Suprapubic skin (tissue), 4 donors: ENCODE results near the gene MTMR11. TPM values are rescaled to one million over a fixed set of nuclear protein-coding genes. Genes with fewer than 3 reads are reported as not detected.
"Not testable (repeated sequence)": the region's sequence is repeated elsewhere in the genome, so short reads cannot be mapped to it uniquely, and the experiment has no call there.

Experiments used
- DNase-seq, 2 donors: peaks; one replicate each; pipeline ENCODE4 v3.0.0-alpha.2; 2019; ENCODE audit warnings: low spot score in 2 of 2
- H3K27ac ChIP-seq: fragments of 200-600 bp; sonication (generic); one replicate; pipeline ENCODE4 v1.5.1; 2019
- H3K27me3 ChIP-seq: fragments of 200-600 bp; sonication (generic); one replicate; pipeline ENCODE4 v1.5.1; 2019
- H3K36me3 ChIP-seq: fragments of 200-600 bp; sonication (generic); one replicate; pipeline ENCODE4 v1.5.1; 2019
- H3K4me1 ChIP-seq: fragments of 200-600 bp; sonication (generic); one replicate; pipeline ENCODE4 v1.5.1; 2019
- H3K4me3 ChIP-seq: fragments of 200-600 bp; sonication (generic); one replicate; pipeline ENCODE4 v1.5.1; 2019; ENCODE audit warnings: mild to moderate bottlenecking
- H3K9me3 ChIP-seq: fragments of 200-600 bp; sonication (generic); one replicate; pipeline ENCODE4 v1.5.1; 2019
- CTCF ChIP-seq, 2 donors: fragments of 200-600 bp in 1 of 2; fragments of 450-650 bp in 1 of 2; sonication (generic) in 1 of 2; IDR thresholded peaks; one replicate each; pipeline ENCODE4 v1.5.1; 2016 to 2019; ENCODE audit warnings: antibody characterized with exemption in 2 of 2, mild to moderate bottlenecking in 1 of 2, moderate library complexity in 1 of 2
- EP300 ChIP-seq: sonication (generic); formaldehyde crosslinking; IDR thresholded peaks from one replicate; pipeline ENCODE4 v1.6.1; 2017; ENCODE audit warnings: antibody characterized with exemption
- POLR2A ChIP-seq, 2 donors: fragments of 450-650 bp; IDR thresholded peaks; one replicate each; pipeline ENCODE4 v1.6.1; 2017; ENCODE audit warnings: antibody characterized with exemption in 2 of 2, mild to moderate bottlenecking in 2 of 2, moderate library complexity in 2 of 2
- POLR2AphosphoS5 ChIP-seq, 3 donors: sonication (generic); formaldehyde crosslinking; IDR thresholded peaks; one replicate each; pipeline ENCODE4 v1.6.1; 2017; ENCODE audit warnings: antibody characterized with exemption in 3 of 3
- WGBS: methylation state at CpG from one replicate; pipeline ENCODE4 v1.1.5; 2018; 5-methylcytosine and 5-hydroxymethylcytosine counted together
- total RNA-seq, 4 donors: library from RNA; depleted of rRNA; stranded (reverse); fragments of >200 nt; gene quantifications; one replicate each; pipeline ENCODE4 v1.1.0, GENCODE V29; 2016

MTMR11 gene
- total RNA-seq, 4 donors from 2014 or later: 13.5 to 40.3 (median 22.0) TPM

GRCh38 chr1:149888999-149889289 lies 47.7 kb downstream of the MTMR11 start:
- Histone ChIP-seq H3K4me1 (peaks cover 29% of the 10 kb centered on the region), H3K9me3 (no peaks in the 10 kb centered on the region), H3K27ac (peak overlapping the region; percentile 100), H3K27me3 (no peaks in the 10 kb centered on the region), H3K4me3 (peak overlapping the region; percentile 85), H3K36me3 (no peaks in the 10 kb centered on the region)
- TF ChIP-seq CTCF (IDR thresholded peaks at IDR 0.05): no peak
- no peak for TF ChIP-seq POLR2AphosphoS5 (IDR thresholded peaks at IDR 0.05)
- TF ChIP-seq EP300: no peak
- TF ChIP-seq POLR2A (IDR thresholded peaks at IDR 0.05): no peak
- no peak for DNase-seq
- WGBS: 8% methylated on average over 6 of the region's 6 CpGs

DNA sequence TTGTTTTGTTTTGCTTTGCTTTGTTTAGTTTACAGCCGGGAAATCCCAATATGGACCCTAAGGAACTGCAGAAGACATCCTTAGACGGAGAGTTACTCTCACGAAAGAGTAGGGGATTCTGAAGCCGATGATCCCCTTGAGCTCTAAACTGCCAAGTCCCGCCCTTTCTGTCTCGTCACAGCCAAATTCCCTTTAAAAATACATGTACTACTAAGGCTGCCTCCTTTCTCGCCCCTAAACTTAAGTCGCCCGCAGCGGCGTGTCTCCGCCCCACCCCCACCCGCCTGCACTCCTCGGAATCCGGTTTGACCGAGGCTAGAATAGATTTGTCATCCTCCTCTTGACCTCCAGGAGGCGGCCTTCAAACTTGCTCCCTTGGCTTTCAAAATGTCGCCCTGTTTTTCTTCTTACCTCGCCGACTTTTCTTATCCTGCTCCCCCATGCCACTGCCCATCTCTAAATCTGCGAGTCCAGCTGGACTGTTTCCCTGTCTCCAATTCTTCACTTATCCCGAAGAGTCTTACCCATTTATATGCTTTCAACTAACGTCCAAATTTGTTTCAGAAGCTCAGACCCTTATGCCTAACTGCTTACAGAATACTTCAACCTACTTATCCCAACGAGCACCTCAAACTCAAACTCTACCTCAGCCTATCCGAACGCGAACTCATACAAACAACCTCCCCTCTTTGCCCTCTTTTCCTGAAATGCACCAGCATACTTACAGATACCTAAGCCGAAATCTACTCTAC lies 48.3 kb downstream of the MTMR11 start:
- Histone ChIP-seq H3K4me1 (peaks cover 34% of the 10 kb centered on the region), H3K4me3 (peak overlapping the region; percentile 85), H3K27me3 (no peaks in the 10 kb centered on the region), H3K27ac (peak overlapping the region; percentile 100), H3K9me3 (no peaks in the 10 kb centered on the region), H3K36me3 (no peaks in the 10 kb centered on the region)
- DNase-seq: peak; percentile 90
- 1% methylated on average over 28 of the region's 28 CpGs for WGBS
- TF ChIP-seq POLR2AphosphoS5 (IDR thresholded peaks at IDR 0.05) (peak in 1 of 3 donors; percentile 5), CTCF (IDR thresholded peaks at IDR 0.05) (peak; percentile 58 to 63), EP300 (no peak)

DNA sequence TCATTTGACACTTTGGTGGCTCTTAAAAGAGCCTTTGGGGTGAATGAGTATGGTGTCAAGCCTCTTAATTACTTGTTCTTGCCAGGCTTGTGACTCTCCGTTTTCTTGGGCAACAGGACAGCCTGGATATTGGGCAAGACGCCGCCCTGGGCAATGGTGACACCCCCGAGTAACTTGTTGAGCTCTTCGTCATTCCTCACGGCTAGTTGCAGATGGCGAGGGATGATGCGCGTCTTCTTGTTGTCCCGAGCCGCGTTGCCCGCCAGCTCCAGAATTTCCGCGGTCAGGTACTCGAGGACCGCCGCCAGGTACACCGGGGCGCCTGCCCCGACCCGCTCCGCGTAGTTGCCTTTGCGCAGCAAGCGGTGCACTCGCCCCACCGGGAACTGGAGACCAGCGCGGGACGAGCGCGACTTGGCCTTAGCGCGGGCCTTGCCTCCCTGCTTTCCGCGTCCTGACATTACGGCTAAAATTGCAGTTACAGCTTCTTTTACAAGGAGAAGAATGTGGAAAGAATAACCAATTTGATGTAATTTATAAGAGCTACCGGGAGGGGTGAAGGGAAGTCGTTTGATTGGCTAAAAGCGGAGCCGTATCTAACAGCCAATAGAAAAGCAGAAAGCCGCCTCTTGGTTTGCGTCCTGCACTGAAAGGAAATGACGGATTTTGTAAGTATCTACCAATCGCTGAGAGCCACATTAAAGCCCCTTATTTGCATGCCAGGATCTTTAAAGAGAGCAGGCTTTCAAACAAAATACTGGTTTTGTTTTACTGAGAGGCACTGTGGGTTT lies 49.0 kb downstream of the MTMR11 start:
- no peaks in the 10 kb centered on the region for H3K9me3 ChIP-seq
- peak overlapping the region; percentile 85 for H3K4me3 ChIP-seq
- no peak for TF ChIP-seq CTCF (IDR thresholded peaks at IDR 0.05)
- peak; percentile 82 to 92 (median 89) for TF ChIP-seq POLR2AphosphoS5 (IDR thresholded peaks at IDR 0.05)
- peak; percentile 77 to 85 for TF ChIP-seq POLR2A (IDR thresholded peaks at IDR 0.05)
- peak overlapping the region; percentile 100 for H3K27ac ChIP-seq
- H3K27me3 ChIP-seq: no peaks in the 10 kb centered on the region
- DNase-seq: peak; percentile 94 to 95
- peaks cover 34% of the 10 kb centered on the region for H3K4me1 ChIP-seq
- under 1% methylated on average over 46 of the region's 46 CpGs for whole genome bisulfite sequencing
- no peaks in the 10 kb centered on the region for H3K36me3 ChIP-seq

GRCh38 chr1:149887196-149887455 lies 49.6 kb downstream of the MTMR11 start:
- WGBS: 0% methylated on average over 12 of the region's 13 CpGs
- Histone ChIP-seq H3K4me1 (peaks cover 34% of the 10 kb centered on the region), H3K4me3 (peak overlapping the region; percentile 85), H3K27ac (peak overlapping the region; percentile 100)
- H3K36me3 ChIP-seq, H3K9me3 ChIP-seq, H3K27me3 ChIP-seq, DNase-seq: not testable (repeated sequence)

DNA sequence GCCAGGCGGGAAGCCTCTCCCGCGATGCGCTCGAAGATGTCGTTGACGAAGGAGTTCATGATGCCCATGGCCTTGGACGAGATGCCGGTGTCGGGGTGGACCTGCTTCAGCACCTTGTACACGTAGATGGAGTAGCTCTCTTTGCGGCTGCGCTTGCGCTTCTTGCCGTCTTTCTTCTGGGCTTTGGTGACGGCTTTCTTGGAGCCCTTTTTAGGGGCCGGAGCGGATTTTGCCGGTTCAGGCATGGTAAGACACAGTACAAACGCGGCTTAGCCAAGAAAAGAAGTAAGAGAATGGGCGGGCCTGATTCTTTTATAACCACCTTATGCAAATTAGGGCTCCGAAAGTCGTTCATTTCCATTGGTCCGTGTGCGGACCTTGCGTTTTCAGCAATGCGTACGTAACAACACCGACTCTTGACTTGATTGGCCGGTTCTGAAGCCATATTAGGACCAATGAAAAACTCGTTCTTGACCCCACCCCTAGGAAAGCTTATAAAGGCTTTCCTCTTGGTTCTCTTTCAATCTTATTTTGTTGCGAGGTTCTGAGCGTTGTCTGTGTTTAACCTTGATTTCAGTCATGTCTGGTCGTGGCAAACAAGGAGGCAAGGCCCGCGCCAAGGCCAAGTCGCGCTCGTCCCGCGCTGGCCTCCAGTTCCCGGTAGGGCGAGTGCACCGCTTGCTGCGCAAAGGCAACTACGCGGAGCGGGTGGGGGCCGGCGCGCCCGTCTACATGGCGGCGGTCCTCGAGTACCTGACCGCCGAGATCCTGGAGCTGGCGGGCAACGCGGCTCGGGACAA lies 50.1 kb downstream of the MTMR11 start:
- 0% methylated on average over 38 of the region's 62 CpGs for WGBS
- peak; percentile 98 to 99 for TF ChIP-seq POLR2A (IDR thresholded peaks at IDR 0.05)
- no peak for TF ChIP-seq EP300
- peak; percentile 100 for TF ChIP-seq POLR2AphosphoS5 (IDR thresholded peaks at IDR 0.05)

GRCh38 chr1:149886121-149886395 lies 50.6 kb downstream of the MTMR11 start:
- not testable (repeated sequence) for DNase-seq, H3K27me3 ChIP-seq, H3K36me3 ChIP-seq, H3K9me3 ChIP-seq
- Histone ChIP-seq H3K4me1 (peaks cover 34% of the 10 kb centered on the region), H3K27ac (peak overlapping the region; percentile 100), H3K4me3 (peak overlapping the region; percentile 85)
- TF ChIP-seq POLR2AphosphoS5 (IDR thresholded peaks at IDR 0.05): peak in 1 of 3 donors; percentile 32
- WGBS: under 1% methylated on average over 15 of the region's 19 CpGs

More for the DNA sequence above, 50.1 kb downstream of the MTMR11 start:
- Histone ChIP-seq H3K36me3 (no peaks in the 10 kb centered on the region), H3K4me3 (peak overlapping the region; percentile 85), H3K27me3 (no peaks in the 10 kb centered on the region), H3K9me3 (no peaks in the 10 kb centered on the region), H3K27ac (peak overlapping the region; percentile 100), H3K4me1 (peaks cover 34% of the 10 kb centered on the region)
- DNase-seq: peak; percentile 90 to 93
